HG03097 (cell line): ENCODE results near the gene EPN3.

Experiments used
- ATAC-seq: cut with Tn5 transposase; IDR thresholded peaks from one replicate; pipeline ENCODE4 v1.9.1; 2021; ENCODE audit not compliant: unreplicated experiment, low FRiP score

The EPN3 gene

DNA sequence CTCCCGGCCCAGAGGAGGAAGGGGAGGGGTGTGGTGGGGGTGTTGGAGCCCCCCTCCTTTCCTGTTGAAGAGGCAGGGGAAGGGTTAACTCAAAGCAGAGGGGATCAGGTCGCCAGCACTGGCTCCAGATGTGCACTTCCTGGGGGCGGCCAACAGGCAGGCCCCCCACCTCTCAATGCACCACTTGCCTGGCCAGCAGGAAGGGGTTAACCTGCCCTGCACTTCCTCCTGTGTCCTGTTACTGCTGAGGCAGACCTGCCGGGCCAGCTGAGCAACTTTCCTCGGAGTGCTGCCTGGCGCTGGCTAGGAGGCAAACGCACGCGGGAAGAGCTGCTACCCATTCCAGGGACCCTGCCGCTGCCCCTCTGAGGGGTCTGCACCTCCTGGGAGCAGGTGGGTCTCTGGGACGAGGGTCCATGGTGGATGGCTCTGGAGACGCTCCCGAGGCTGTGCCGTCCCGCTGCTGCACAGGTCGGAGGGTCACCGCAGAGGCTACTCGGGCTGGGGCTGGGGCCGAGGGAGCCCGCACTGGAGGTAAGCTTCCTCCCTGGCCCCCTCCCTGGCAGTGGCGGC, at the start of gene EPN3:
Gene EPN3, plus strand, starts transcription at position 284 of the 573 bp plus-strand sequence. CDS start 3,822 bp downstream, outside the sequence.
- ATAC-seq = no peak

- ATAC-seq = no peak
These were observed 49.3 kb upstream of the EPN3 start for GRCh38 chr17:50483266-50483665.

DNA sequence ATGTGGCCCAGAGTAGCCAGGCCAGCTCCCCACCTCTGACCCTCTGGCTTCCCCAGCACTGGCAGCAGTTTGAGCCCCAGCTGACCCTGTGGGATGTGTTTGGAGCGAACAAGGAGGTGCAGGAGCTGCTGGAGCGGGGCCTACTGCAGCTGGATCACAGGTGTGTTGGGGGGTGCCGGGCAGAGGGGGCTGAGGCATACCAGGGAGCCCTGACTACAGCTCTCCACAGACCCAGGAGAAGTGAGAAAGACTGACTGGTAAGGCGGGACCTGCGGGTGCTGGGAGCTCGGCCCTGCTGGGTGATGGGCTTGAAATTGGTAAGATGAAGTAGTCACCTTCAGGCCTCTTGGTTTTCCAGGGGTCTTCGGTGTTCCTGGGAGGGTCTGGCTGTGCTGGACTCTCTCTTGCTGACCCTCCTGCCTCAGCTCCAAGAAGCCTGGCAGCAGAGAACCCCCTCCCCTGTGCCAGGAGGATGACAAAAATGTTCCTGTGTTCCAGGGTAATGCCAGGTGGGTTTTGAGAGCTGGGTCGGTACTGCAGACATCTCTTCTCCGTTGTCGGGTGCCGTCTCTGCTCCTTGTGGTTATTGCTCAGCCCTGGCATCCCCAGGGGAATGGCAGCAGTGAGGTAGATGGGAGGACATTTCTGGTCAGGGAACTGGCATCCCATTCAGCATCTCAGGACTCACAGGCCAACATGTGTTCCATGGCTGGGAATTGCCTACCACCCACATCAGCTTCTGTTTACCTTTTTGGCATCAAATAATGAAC, 48.0 kb upstream of the EPN3 start:
- no peak for ATAC-seq

DNA sequence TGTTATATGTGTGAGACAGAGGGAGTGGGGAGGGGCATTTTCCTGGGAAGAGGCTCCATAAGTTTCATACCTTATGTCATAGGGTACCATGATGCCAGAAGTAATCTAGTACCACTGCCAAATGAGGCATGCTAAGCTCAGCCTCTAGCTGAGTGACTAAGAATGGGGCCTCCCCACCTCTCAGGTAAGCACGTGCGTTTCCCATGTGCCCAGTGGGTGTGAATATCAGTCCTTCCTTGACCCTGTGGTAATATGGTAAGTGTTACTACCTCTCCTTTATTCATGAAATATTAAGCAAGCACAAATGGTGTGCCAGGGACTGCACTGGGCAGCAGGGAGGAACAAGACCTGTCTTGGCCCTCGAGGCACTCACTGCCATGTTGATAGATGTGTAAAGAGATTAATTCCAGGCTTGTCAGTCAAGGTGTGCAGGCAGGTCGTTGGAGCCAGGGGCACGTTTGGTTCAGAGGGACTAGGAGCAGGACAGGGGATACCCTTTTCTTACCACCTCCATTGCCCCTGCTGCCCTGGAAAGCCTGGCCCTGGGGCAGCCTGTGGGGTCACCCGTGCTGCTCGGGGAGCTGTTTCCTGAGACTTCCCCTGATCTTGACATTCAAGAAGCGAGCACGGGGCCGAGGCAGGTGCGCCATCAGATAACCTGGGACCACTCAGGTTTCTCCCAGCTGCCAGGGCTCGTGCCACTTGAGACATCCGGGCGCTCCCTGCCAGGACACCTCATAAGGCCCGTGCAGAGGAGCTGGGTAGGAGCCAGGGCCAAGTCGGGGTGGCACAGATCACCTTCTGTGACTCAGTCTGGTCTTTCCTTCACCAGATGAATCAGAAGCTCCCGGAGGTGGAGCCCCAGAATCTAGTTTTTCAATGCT, 45.1 kb upstream of the EPN3 start:
- no peak for ATAC-seq

DNA sequence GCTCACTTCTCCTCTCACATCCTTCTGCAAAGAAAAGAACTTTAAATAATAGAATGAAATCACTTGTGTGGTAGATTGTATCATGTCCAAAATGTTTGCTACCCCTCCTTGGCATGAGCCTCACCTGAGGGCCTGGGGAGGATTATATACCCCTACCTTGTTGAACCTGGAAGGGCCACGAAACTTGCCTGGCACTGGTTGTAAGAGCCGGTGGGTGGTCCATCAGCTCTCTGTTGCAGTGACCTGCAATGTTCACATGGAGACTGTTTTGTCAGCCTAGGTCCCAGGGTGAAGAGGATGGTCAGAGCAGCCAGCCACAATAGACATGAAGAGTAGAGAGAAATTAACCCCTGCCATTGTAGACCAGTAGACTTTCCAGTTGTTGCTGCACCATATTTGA, 43.7 kb upstream of the EPN3 start:
- ATAC-seq = no peak

GRCh38 chr17:50491505-50491904, 41.0 kb upstream of the EPN3 start:
- no peak for ATAC-seq

DNA sequence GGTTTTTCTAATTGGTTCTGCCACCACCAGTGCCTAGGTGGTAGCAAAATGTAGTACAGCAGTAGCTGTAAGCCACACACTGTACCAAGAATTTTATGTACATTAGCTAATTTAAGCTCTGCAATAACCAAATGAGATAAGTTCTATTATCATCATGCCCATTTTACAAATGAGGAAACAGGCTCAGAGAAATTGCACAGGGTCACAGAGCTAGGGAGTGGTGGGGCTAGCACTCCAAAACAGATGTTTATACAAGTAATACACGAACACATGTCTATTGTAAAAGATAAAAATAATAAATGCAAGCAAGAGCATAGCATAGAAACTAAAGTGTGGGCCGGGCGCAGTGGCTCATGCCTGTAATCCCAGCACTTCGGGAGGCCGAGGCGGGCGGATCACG, 40.3 kb upstream of the EPN3 start:
- no peak for ATAC-seq

DNA sequence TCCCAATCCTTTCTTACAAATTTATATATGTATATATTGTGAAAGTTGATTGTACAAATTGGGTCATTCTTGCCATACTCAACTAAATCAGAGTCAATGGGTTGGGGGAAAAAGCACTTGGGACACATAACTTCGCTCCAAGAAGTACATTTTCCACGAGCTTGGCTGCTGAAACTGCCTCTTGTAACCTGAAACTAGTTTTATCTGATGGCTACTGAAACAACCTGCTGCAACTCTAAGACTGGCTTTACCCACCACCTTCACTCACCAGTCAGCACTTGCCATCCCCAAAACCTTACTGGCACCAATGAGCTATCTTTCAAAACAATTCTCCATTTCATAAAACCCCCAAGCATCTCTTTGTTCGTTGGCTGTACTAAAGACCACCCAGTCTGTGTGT, 38.8 kb upstream of the EPN3 start:
- ATAC-seq = no peak

DNA sequence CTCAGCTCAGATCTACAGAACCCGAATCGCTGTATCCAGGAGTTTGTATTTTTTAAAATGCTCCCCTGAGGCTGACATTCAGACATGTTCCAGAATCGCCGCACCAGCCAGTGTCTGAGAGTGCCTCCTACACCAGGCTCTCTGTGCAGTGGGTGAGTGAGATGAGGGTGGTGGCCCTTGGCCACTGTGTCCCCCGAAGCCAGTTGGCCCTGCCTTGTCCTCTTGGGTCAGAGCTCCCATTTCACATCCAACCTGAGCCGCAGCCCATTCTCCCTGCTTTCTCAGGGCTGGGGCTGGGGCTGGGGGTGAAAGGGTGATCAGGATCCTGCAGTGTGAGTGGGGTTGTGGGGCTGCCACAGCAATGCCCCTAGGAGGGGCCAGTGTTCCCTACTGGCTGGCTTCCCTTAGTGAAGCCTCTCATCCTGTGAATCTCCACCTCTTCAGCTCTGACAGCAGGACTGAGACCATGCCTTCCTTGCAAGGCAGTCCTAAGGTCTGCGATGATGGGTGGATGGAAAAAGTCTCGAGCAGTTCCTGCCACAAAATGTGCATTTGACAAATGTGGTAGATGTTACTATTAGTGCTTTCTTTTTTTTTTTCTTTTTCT, 37.2 kb upstream of the EPN3 start:
- no peak for ATAC-seq

GRCh38 chr17:50495918-50496317, 36.6 kb upstream of the EPN3 start:
- no peak for ATAC-seq

GRCh38 chr17:50498021-50498874, 34.3 kb upstream of the EPN3 start:
- ATAC-seq = no peak

- ATAC-seq = no peak
These were observed 33.3 kb upstream of the EPN3 start for GRCh38 chr17:50499270-50499669.

- ATAC-seq = no peak
These were observed 32.8 kb upstream of the EPN3 start for GRCh38 chr17:50499721-50500120.

DNA sequence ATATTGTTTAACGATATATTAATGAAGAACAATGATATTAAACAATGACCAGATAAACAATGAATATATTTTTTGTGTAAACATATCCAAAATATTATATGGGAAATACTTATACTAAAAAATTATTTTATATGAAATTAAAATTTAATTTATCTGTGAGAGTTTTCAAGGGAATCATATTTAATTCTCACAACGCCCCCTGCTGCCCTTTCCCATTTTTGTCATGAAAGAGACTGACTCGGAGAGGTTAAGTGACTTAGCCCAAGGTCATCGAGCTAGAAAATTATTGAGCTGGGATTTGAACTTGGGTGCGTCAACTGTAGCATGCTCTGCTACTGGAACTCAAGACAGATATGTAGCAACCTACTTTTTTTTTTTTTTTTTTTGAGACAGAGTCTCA, 31.5 kb upstream of the EPN3 start:
- no peak for ATAC-seq

GRCh38 chr17:50502301-50502990, 30.1 kb upstream of the EPN3 start:
- ATAC-seq = no peak

GRCh38 chr17:50505591-50506130, 26.9 kb upstream of the EPN3 start:
- ATAC-seq = no peak

GRCh38 chr17:50506298-50506697, 26.2 kb upstream of the EPN3 start:
- ATAC-seq = no peak

GRCh38 chr17:50507871-50508572, 24.5 kb upstream of the EPN3 start, which contains the start of gene MYCBPAP:
Gene MYCBPAP (plus strand): TSS chr17:50508439. CDS start chr17:50508675, 236 bp downstream.
- ATAC-seq = peak; percentile 44
